HepG2 (cell line): Measurements from ENCODE around the gene SCN4B. TPM values are rescaled to one million over a fixed set of nuclear protein-coding genes. Genes with fewer than 3 reads are reported as not detected.

Experiments
- BRF2 ChIP-seq: sonication (generic); formaldehyde crosslinking; IDR thresholded peaks from 2 replicates; pipeline ENCODE4 v1.8.1; 2022; ENCODE audit warnings: mild to moderate bottlenecking, missing genetic modification reagents
- ETV5 ChIP-seq: IDR thresholded peaks from 2 replicates; pipeline ENCODE4 v1.6.1; 2018; ENCODE audit warnings: missing biosample characterization, missing genetic modification reagents, inconsistent platforms, borderline replicate concordance
- HOXA3 ChIP-seq: sonication (generic); formaldehyde crosslinking; IDR thresholded peaks from 2 replicates; pipeline ENCODE4 v1.5.0; 2020; ENCODE audit warnings: missing genetic modification reagents
- PITX1 ChIP-seq: sonication (generic); formaldehyde crosslinking; IDR thresholded peaks from 2 replicates; pipeline ENCODE4 v1.5.1; 2020; ENCODE audit warnings: mild to moderate bottlenecking, missing genetic modification reagents
- POGZ ChIP-seq: sonication (generic); formaldehyde crosslinking; IDR thresholded peaks from 2 replicates; pipeline ENCODE4 v1.4.0; 2020; ENCODE audit warnings: mild to moderate bottlenecking, missing genetic modification reagents
- RXRB ChIP-seq: IDR thresholded peaks from 2 replicates; pipeline ENCODE4 v1.6.1; 2016; ENCODE audit warnings: borderline replicate concordance, missing genetic modification reagents, missing compliant biosample characterization
- SIX4 ChIP-seq: sonication (generic); formaldehyde crosslinking; IDR thresholded peaks from 2 replicates; pipeline ENCODE4 v1.4.0; 2020; ENCODE audit warnings: missing genetic modification reagents
- SMAD3 ChIP-seq: sonication (generic); formaldehyde crosslinking; IDR thresholded peaks from 2 replicates; pipeline ENCODE4 v1.4.0; 2020; ENCODE audit warnings: missing genetic modification reagents
- SP5 ChIP-seq: IDR thresholded peaks from 2 replicates; pipeline ENCODE4 v1.6.1; 2016; ENCODE audit warnings: low read depth, borderline replicate concordance
- SYNCRIP ChIP-seq: fragments of 200-400 bp; formaldehyde crosslinking; IDR thresholded peaks from 2 replicates; pipeline ENCODE4 v1.6.1; 2018; ENCODE audit warnings: mild to moderate bottlenecking, low read depth, low read length; ENCODE audit not compliant: insufficient read depth
- TAF1 ChIP-seq: sonication (generic); formaldehyde crosslinking; IDR thresholded peaks from 2 replicates; pipeline ENCODE4 v1.4.0; 2020; ENCODE audit warnings: missing genetic modification reagents
- TFDP2 ChIP-seq: sonication (generic); formaldehyde crosslinking; IDR thresholded peaks from 2 replicates; pipeline ENCODE4 v1.4.0; 2020; ENCODE audit warnings: missing genetic modification reagents
- ZNF383 ChIP-seq: sonication (generic); formaldehyde crosslinking; IDR thresholded peaks from 2 replicates; pipeline ENCODE4 v1.4.0; 2020; ENCODE audit warnings: missing genetic modification reagents, mild to moderate bottlenecking, borderline replicate concordance
- ZNF740 ChIP-seq: sonication (generic); formaldehyde crosslinking; IDR thresholded peaks from 2 replicates; pipeline ENCODE4 v1.4.0; 2020; ENCODE audit warnings: missing genetic modification reagents
- polyA plus RNA-seq, 8 experiments: library from polyadenylated mRNA; depleted of rRNA in 3 of 8; stranded (reverse) in 7 of 8; unstranded in 1 of 8; fragments of >200 nt; fragmentation: Illumina TruSeq in 4 of 8; extraction: Trizol in 4 of 8; gene quantifications; 2 replicates each; pipeline versions ENCODE4 v1.2.1 to v1.2.3, GENCODE V29; 2011 to 2016; ENCODE audit warnings: low read depth in 4 of 8, missing spikeins in 1 of 8, mixed read lengths in 1 of 8; ENCODE audit not compliant: insufficient read depth in 1 of 8
- total RNA-seq, 5 experiments: library from RNA; depleted of rRNA; stranded (reverse); fragments of >200 nt; fragmentation: Illumina TruSeq; extraction: Trizol; gene quantifications; 2 replicates each; pipeline ENCODE4 v1.2.3, GENCODE V29; 2016; ENCODE audit warnings: low read depth in 1 of 5

Gene SCN4B
- total and polyA plus RNA-seq, 2 of the 13 experiments (the other 11 are each of a cell fraction or from before 2014, with no cell fraction given): 0.04 to 0.29 TPM

GRCh38 chr11:118198370-118198769 lies 45.7 kb upstream of the SCN4B start (continued):
- TF ChIP-seq RXRB (CRISPR knock-in tag) (peak; percentile 47; the same call in 1 of the 2 replicates), PITX1 (peak; percentile 42; the same call in 1 of the 2 replicates), POGZ (CRISPR knock-in tag) (peak; percentile 54; the same call in 1 of the 2 replicates), SP5 (CRISPR knock-in tag) (peak; percentile 90), ZNF740 (CRISPR knock-in tag) (peak; percentile 66; the same call in 1 of the 2 replicates), SMAD3 (CRISPR knock-in tag) (no peak), BRF2 (CRISPR knock-in tag) (no peak), TAF1 (0 out of 2 replicates have a peak, but pooled peaks have one; percentile 17), HOXA3 (CRISPR knock-in tag) (peak; percentile 40; the same call in 1 of the 2 replicates), TFDP2 (0 out of 2 replicates have a peak, but pooled peaks have one; percentile 34), ZNF383 (no peak), SYNCRIP (no peak), SIX4 (no peak), ETV5 (CRISPR knock-in tag) (peak; percentile 70)
